Neural cell (in vitro differentiated cells): ENCODE data around the gene SMPX. TPM values are rescaled to one million over a fixed set of nuclear protein-coding genes. Genes with fewer than 3 reads are reported as not detected.

Experiments
- H2AFZ ChIP-seq: fragments of 200-600, 300-800 bp; sonication (generic), shearing (Covaris generic); 2 replicates; pipeline ENCODE4 v1.6.0; 2014; ENCODE audit warnings: low read depth, mild to moderate bottlenecking, antibody characterized with exemption, low read length, moderate library complexity
- H3F3A ChIP-seq: fragments of 200-600 bp; shearing (Covaris generic); 2 replicates; pipeline ENCODE4 v1.6.1; 2016; ENCODE audit warnings: mild to moderate bottlenecking, moderate library complexity, mixed read lengths, antibody characterized with exemption, low read length; ENCODE audit not compliant: insufficient read depth, poor library complexity, severe bottlenecking
- H3K27ac ChIP-seq: fragments of 200-600, 300-800 bp; sonication (generic), shearing (Covaris generic); 2 replicates; pipeline ENCODE4 v1.5.1; 2014; ENCODE audit warnings: mild to moderate bottlenecking, low read length, moderate library complexity
- H3K27me3 ChIP-seq: fragments of 300-800, 200-600 bp; sonication (generic), shearing (Covaris generic); 2 replicates; pipeline ENCODE4 v1.6.0; 2014; ENCODE audit warnings: mild to moderate bottlenecking, low read depth, low read length, moderate library complexity; ENCODE audit not compliant: insufficient read depth
- H3K36me3 ChIP-seq: fragments of 300-800, 200-600 bp; sonication (generic), shearing (Covaris generic); 2 replicates; pipeline ENCODE4 v1.5.1; 2014; ENCODE audit warnings: mild to moderate bottlenecking, antibody characterized with exemption, low read length, moderate library complexity; ENCODE audit not compliant: insufficient read depth
- H3K4me2 ChIP-seq: fragments of 300-800, 200-600 bp; sonication (generic), shearing (Covaris generic); 2 replicates; pipeline ENCODE4 v1.6.0; 2014; ENCODE audit warnings: mild to moderate bottlenecking, low read length
- H3K4me3 ChIP-seq: fragments of 300-800, 200-600 bp; sonication (generic), shearing (Covaris generic); 2 replicates; pipeline ENCODE4 v1.5.1; 2014; ENCODE audit warnings: mild to moderate bottlenecking, low read length, moderate library complexity
- H3K79me2 ChIP-seq: fragments of 200-600 bp; shearing (Covaris generic); replicated peaks from 2 replicates; pipeline ENCODE4 v1.6.0; 2014; ENCODE audit warnings: mild to moderate bottlenecking, low read length, moderate library complexity; ENCODE audit not compliant: insufficient read depth
- H3K9ac ChIP-seq: fragments of 300-800, 200-600 bp; sonication (generic), shearing (Covaris generic); 2 replicates; pipeline ENCODE4 v1.6.1; 2016; ENCODE audit warnings: mild to moderate bottlenecking, low read length, mixed read lengths
- H3K9me2 ChIP-seq: fragments of 200-600 bp; shearing (Covaris generic); 2 replicates; pipeline ENCODE4 v1.6.1; 2016; ENCODE audit warnings: mild to moderate bottlenecking, low read length, mixed read lengths; ENCODE audit not compliant: insufficient read depth
- H3K9me3 ChIP-seq: fragments of 200-600, 300-800 bp; sonication (generic), shearing (Covaris generic); 2 replicates; pipeline ENCODE4 v1.6.1; 2016; ENCODE audit warnings: mild to moderate bottlenecking, mixed run types, low read length, moderate library complexity, mixed read lengths
- H4K20me1 ChIP-seq: fragments of 200-600 bp; shearing (Covaris generic); 2 replicates; pipeline ENCODE4 v1.6.1; 2016; ENCODE audit warnings: mild to moderate bottlenecking, mixed run types; ENCODE audit not compliant: insufficient read depth
- CTCF ChIP-seq: fragments of 450-650 bp; IDR thresholded peaks from 2 replicates; pipeline ENCODE4 v1.5.1; 2014; ENCODE audit warnings: antibody characterized with exemption, mild to moderate bottlenecking, moderate library complexity; ENCODE audit not compliant: poor library complexity, severe bottlenecking
- EZH2 ChIP-seq: fragments of 200-600, 300-800 bp; shearing (Covaris generic), sonication (generic); IDR thresholded peaks from 2 replicates; pipeline ENCODE4 v1.6.1; 2014; ENCODE audit warnings: antibody characterized with exemption, low read length, borderline replicate concordance, mild to moderate bottlenecking; ENCODE audit not compliant: insufficient read depth, poor library complexity, severe bottlenecking
- MXI1 ChIP-seq: fragments of 450-650 bp; conservative IDR thresholded peaks from 2 replicates; pipeline ENCODE4 v1.6.1; 2014; ENCODE audit warnings: antibody characterized with exemption, mild to moderate bottlenecking; ENCODE audit not compliant: poor library complexity, severe bottlenecking
- POLR2AphosphoS5 ChIP-seq: IDR thresholded peaks from 2 replicates; pipeline ENCODE4 v1.6.1; 2012
- RAD21 ChIP-seq: fragments of 450-650 bp; conservative IDR thresholded peaks from 2 replicates; pipeline ENCODE4 v1.6.1; 2014; ENCODE audit warnings: antibody characterized with exemption, mild to moderate bottlenecking, moderate library complexity
- REST ChIP-seq: IDR thresholded peaks from 2 replicates; pipeline ENCODE4 v1.6.1; 2012; ENCODE audit warnings: borderline replicate concordance
- SMC3 ChIP-seq: fragments of 450-650 bp; conservative IDR thresholded peaks from 2 replicates; pipeline ENCODE4 v1.6.1; 2014; ENCODE audit warnings: antibody characterized with exemption, mild to moderate bottlenecking, moderate library complexity; ENCODE audit not compliant: poor library complexity
- TAF1 ChIP-seq: IDR thresholded peaks from 2 replicates; pipeline ENCODE4 v1.6.1; 2012; ENCODE audit warnings: low read depth
- polyA plus RNA-seq: library from polyadenylated mRNA; depleted of rRNA; stranded (reverse); fragments of >200 nt; gene quantifications from 2 replicates; pipeline ENCODE4 v1.2.3, GENCODE V29; 2014

SMPX gene
- polyA plus RNA-seq, 1 donor from 2014 or later, result 0.53 TPM

- H3K9me2 ChIP-seq, result no peaks in the 10 kb centered on the region
- H3K9ac ChIP-seq, result no peak overlapping the region
- H3K4me2 ChIP-seq, result no peak overlapping the region
Observed at GRCh38 chrX:21661316-21661715, 96.6 kb downstream of the SMPX start.

GRCh38 chrX:21660156-21660555, 97.8 kb downstream of the SMPX start:
- Histone ChIP-seq H3K27me3 (no peaks in the 10 kb centered on the region), H3K36me3 (no peaks in the 10 kb centered on the region), H3K4me3 (no peak overlapping the region), H3K9ac (no peak overlapping the region), H4K20me1 (no peaks in the 10 kb centered on the region), H3K27ac (no peak overlapping the region), H3F3A (no peaks in the 10 kb centered on the region), H3K9me3 (no peaks in the 10 kb centered on the region), H3K9me2 (no peaks in the 10 kb centered on the region), H2AFZ (no peak overlapping the region), H3K4me2 (no peak overlapping the region), H3K79me2 (no peaks in the 10 kb centered on the region)
- TF ChIP-seq EZH2 (no peak), TAF1 (no peak)

More at GRCh38 chrX:21661316-21661715, 96.6 kb downstream of the SMPX start:
- Histone ChIP-seq H2AFZ (no peak overlapping the region), H3K79me2 (no peaks in the 10 kb centered on the region), H3K27ac (no peak overlapping the region), H3F3A (no peaks in the 10 kb centered on the region), H3K9me3 (no peaks in the 10 kb centered on the region), H4K20me1 (no peaks in the 10 kb centered on the region), H3K27me3 (no peaks in the 10 kb centered on the region), H3K4me3 (no peak overlapping the region), H3K36me3 (no peaks in the 10 kb centered on the region)
- TF ChIP-seq CTCF (no peak), SMC3 (no peak), MXI1 (no peak), REST (no peak), POLR2AphosphoS5 (no peak), TAF1 (no peak)

GRCh38 chrX:21659320-21659719, 98.6 kb downstream of the SMPX start:
- H3K27ac ChIP-seq, result no peak overlapping the region
- H3K9me2 ChIP-seq, result no peaks in the 10 kb centered on the region
- H3K27me3 ChIP-seq, result no peaks in the 10 kb centered on the region
- no peak overlapping the region for H3K4me3 ChIP-seq
- TF ChIP-seq POLR2AphosphoS5, result no peak
- no peak for TF ChIP-seq SMC3
- no peak for TF ChIP-seq MXI1
- TF ChIP-seq RAD21, result no peak
- no peaks in the 10 kb centered on the region for H3F3A ChIP-seq
- H3K79me2 ChIP-seq, result no peaks in the 10 kb centered on the region
- H3K36me3 ChIP-seq, result no peaks in the 10 kb centered on the region
- no peak overlapping the region for H3K9ac ChIP-seq
- no peaks in the 10 kb centered on the region for H3K9me3 ChIP-seq
- H2AFZ ChIP-seq, result no peak overlapping the region
- no peak overlapping the region for H3K4me2 ChIP-seq
- H4K20me1 ChIP-seq, result no peaks in the 10 kb centered on the region
